ENCODE results near the gene IFIT1B. TPM values are rescaled to one million over a fixed set of nuclear protein-coding genes. Genes with fewer than 3 reads are reported as not detected.
"Not testable (repeated sequence)": the region's sequence is repeated elsewhere in the genome, so short reads cannot be mapped to it uniquely, and the experiment has no call there.

Gene IFIT1B
- total and polyA plus RNA-seq, 8 donors: 0.92 TPM; not detected in 7

- DNase-seq, H3K27ac ChIP-seq: not testable (repeated sequence)
- WGBS, 5 donors: 81 to 86% (median 85%) methylated on average over 5 of the region's 5 CpGs
These were observed 32.7 kb downstream of the IFIT1B start for GRCh38 chr10:89410551-89410950.

GRCh38 chr10:89411135-89411534 lies 33.3 kb downstream of the IFIT1B start:
- WGBS, 5 donors: 70 to 85% (median 77%) methylated on average over 2 of the region's 2 CpGs
- H3K4me3 ChIP-seq: not testable (repeated sequence)

More at GRCh38 chr10:89410551-89410950, 32.7 kb downstream of the IFIT1B start:
- H3K4me1 ChIP-seq: peaks cover 0 to 13% (median 9%) of the 10 kb centered on the region in 4 donors
- H3K27me3 ChIP-seq; H3K36me3 ChIP-seq; H3K9me3 ChIP-seq; H3K4me3 ChIP-seq; intact Hi-C loops (cut with DNase I; ENCODE audit: low total_unique reads): not testable (repeated sequence)

GRCh38 chr10:89412276-89412675 lies 34.4 kb downstream of the IFIT1B start:
- H3K27ac ChIP-seq; DNase-seq; intact Hi-C loops (cut with DNase I; ENCODE audit: low total_unique reads): not testable (repeated sequence)

More at GRCh38 chr10:89411135-89411534, 33.3 kb downstream of the IFIT1B start:
- H3K9me3 ChIP-seq; DNase-seq; H3K27me3 ChIP-seq; H3K27ac ChIP-seq; H3K36me3 ChIP-seq; intact Hi-C loops (cut with DNase I; ENCODE audit: low total_unique reads): not testable (repeated sequence)
- peaks cover 5 to 19% (median 12%) of the 10 kb centered on the region in 4 donors for H3K4me1 ChIP-seq

GRCh38 chr10:89413398-89413912 lies 35.6 kb downstream of the IFIT1B start:
- Histone ChIP-seq H3K36me3 (peaks cover 0 to 13% (median 12%) of the 10 kb centered on the region in 4 donors), H3K4me3 (peak overlapping the region in 2 of 4 donors; percentile 62 to 66), H3K9me3 (no peaks in the 10 kb centered on the region), H3K4me1 (peaks cover 12 to 40% (median 27%) of the 10 kb centered on the region in 4 donors), H3K27me3 (no peaks in the 10 kb centered on the region), H3K27ac (peak overlapping the region; percentile 39 to 98 (median 95))
- DNase-seq: no peak
- intact Hi-C loops (cut with DNase I; ENCODE audit: low total_unique reads): no loop called here
- 68 to 86% (median 81%) methylated on average over 7 of the region's 7 CpGs for WGBS, 5 donors
- TF ChIP-seq CTCF (IDR thresholded peaks at IDR 0.05): no peak
- TF ChIP-seq POLR2AphosphoS5 (IDR thresholded peaks at IDR 0.05): no peak
- no peak for TF ChIP-seq POLR2A (IDR thresholded peaks at IDR 0.05)
- TF ChIP-seq EP300 (IDR thresholded peaks at IDR 0.05): no peak

More at GRCh38 chr10:89412276-89412675, 34.4 kb downstream of the IFIT1B start:
- not testable (repeated sequence) for H3K27me3 ChIP-seq, H3K4me3 ChIP-seq, H3K36me3 ChIP-seq, H3K9me3 ChIP-seq
- 84 to 95% (median 88%) methylated on average over 10 of the region's 10 CpGs for WGBS, 5 donors
- H3K4me1 ChIP-seq: peaks cover 9 to 29% (median 20%) of the 10 kb centered on the region in 4 donors

GRCh38 chr10:89414146-89414878 lies 36.5 kb downstream of the IFIT1B start, which contains the start of gene IFIT5:
Gene IFIT5 (plus strand): TSS chr10:89414568. CDS start chr10:89414799, 231 bp downstream.
- Histone ChIP-seq H3K4me1 (peaks cover 12 to 49% (median 31%) of the 10 kb centered on the region in 4 donors), H3K27ac (peak within 1 kb of the TSS; percentile 89 to 98 (median 95)), H3K9me3 (no peaks in the 10 kb centered on the region), H3K36me3 (peaks cover 0 to 17% (median 12%) of the 10 kb centered on the region in 4 donors), H3K4me3 (peak within 1 kb of the TSS; percentile 62 to 80 (median 70)), H3K27me3 (no peaks in the 10 kb centered on the region)
- 0 to 1% (median 0%) methylated on average over 44 to 48 of the region's 48 CpGs for WGBS, 5 donors
- intact Hi-C loops (cut with DNase I; ENCODE audit: low total_unique reads): no loop called here
- DNase-seq: peak; percentile 67 to 93
- TF ChIP-seq POLR2A (IDR thresholded peaks at IDR 0.05) (no peak), CTCF (IDR thresholded peaks at IDR 0.05) (no peak), EP300 (IDR thresholded peaks at IDR 0.05) (no peak), POLR2AphosphoS5 (IDR thresholded peaks at IDR 0.05) (peak; percentile 51 to 75 (median 62))
